ENCODE measurements around the gene NUTM2G.
"Not testable (repeated sequence)": the region's sequence is repeated elsewhere in the genome, so short reads cannot be mapped to it uniquely, and the experiment has no call there.

GRCh38 chr9:96934097-96934496 is 5.5 kb downstream of the NUTM2G start:
- TF ChIP-seq CTCF (conservative IDR thresholded peaks at IDR 0.05 in 1 of 2, IDR thresholded peaks at IDR 0.05 in 1 of 2; ENCODE audit: low read depth in 1 of 2, low read length in 2 of 2); EZH2 (IDR thresholded peaks at IDR 0.05; ENCODE audit: low read length, missing control alignments): not testable (repeated sequence)
